WTC11 (cell line): ENCODE results near the gene CDK4. TPM values are rescaled to one million over a fixed set of nuclear protein-coding genes. Genes with fewer than 3 reads are reported as not detected.

Experiments used
- ATAC-seq: fragments of 200-7000 bp; cut with Tn5 transposase; 2 replicates; pipeline ENCODE4 v1.10.0; 2021; ENCODE audit warnings: mild to moderate bottlenecking, moderate library complexity
- CTCF ChIA-PET: fragments of 300-600 bp; sonication (Branson Sonifier 250); formaldehyde crosslinking; loops from one replicate; lab custom pipeline; 2021; ENCODE audit warnings: antibody characterized with exemption; lab: Charles Lee
- POLR2A ChIA-PET: fragments of 350-600 bp; sonication (Branson Sonifier 250); formaldehyde crosslinking; loops from one replicate; lab custom pipeline; 2021; ENCODE audit warnings: antibody characterized with exemption; lab: Charles Lee
- DNase-seq: peaks from one replicate; pipeline ENCODE4 v3.0.0; 2021; ENCODE audit warnings: low spot score
- H3K27ac Mint-ChIP-seq: 2 replicates; pipeline ENCODE4 v1.8.0; 2021; ENCODE audit warnings: mixed read lengths
- H3K27me3 Mint-ChIP-seq: 2 replicates; pipeline ENCODE4 v1.8.0; 2021; ENCODE audit warnings: low read depth, mild to moderate bottlenecking, moderate library complexity, mixed read lengths
- H3K36me3 Mint-ChIP-seq: 2 replicates; pipeline ENCODE4 v1.8.0; 2021; ENCODE audit warnings: mixed read lengths
- H3K4me1 Mint-ChIP-seq: 2 replicates; pipeline ENCODE4 v1.8.0; 2022; ENCODE audit warnings: mixed read lengths
- H3K4me3 Mint-ChIP-seq: 2 replicates; pipeline ENCODE4 v1.8.0; 2021; ENCODE audit warnings: mild to moderate bottlenecking, moderate library complexity, mixed read lengths
- H3K9me3 Mint-ChIP-seq: 2 replicates; pipeline ENCODE4 v1.8.0; 2021; ENCODE audit warnings: mixed read lengths
- FOXJ3 ChIP-seq: sonication (generic); formaldehyde crosslinking; IDR thresholded peaks from 2 replicates; pipeline ENCODE4 v1.9.0; 2021; ENCODE audit warnings: missing genetic modification reagents, mild to moderate bottlenecking, borderline replicate concordance
- microRNA-seq: library from miRNA; unstranded; fragments of <30 nt; microRNA quantifications from one replicate; pipeline ENCODE4 v1.2.0, GENCODE V29; 2022; ENCODE audit warnings: borderline number of aligned reads
- total RNA-seq: library from RNA; stranded (reverse); gene quantifications from 3 replicates; pipeline ENCODE4 v1.2.3, GENCODE V29; 2021

The CDK4 gene
- total RNA-seq, 1 experiment from 2014 or later: 152 TPM

- no peak for TF ChIP-seq FOXJ3 (CRISPR knock-in tag)
- no peaks in the 10 kb centered on the region for H3K27me3 Mint-ChIP-seq
- peaks cover 9% of the 10 kb centered on the region for H3K36me3 Mint-ChIP-seq
- no peak overlapping the region for H3K4me3 Mint-ChIP-seq
- H3K27ac Mint-ChIP-seq: no peak overlapping the region
- CTCF ChIA-PET: interaction anchor here (1.0 kb wide), 1 partner anchor 115 kb away, joined by 3 read pairs; no protein-coding TSS in a partner anchor
- POLR2A ChIA-PET: no interaction called here
- ATAC-seq (no peak), DNase-seq (no peak)
- H3K9me3 Mint-ChIP-seq: no peaks in the 10 kb centered on the region
- H3K4me1 Mint-ChIP-seq: no peaks in the 10 kb centered on the region
Observed at GRCh38 chr12:57698414-57698813, 53.7 kb downstream of the CDK4 start.

Small RNA genes lying within 50 kb of the gene (microRNA-seq; reads per million reads assigned to microRNA genes)
- gene MIR6759: not detected

Other genes starting within 250 kb of the CDK4 start
- gene DDIT3, start 231.8 kb downstream of the CDK4 start, total RNA-seq: 3.4 to 5.3 TPM (median 3.9 TPM) in 3 replicates
- gene MBD6, start 229.5 kb downstream of the CDK4 start, total RNA-seq: 46.3 to 59.4 TPM (median 56.2 TPM) in 3 replicates
- gene DCTN2, start 205.1 kb downstream of the CDK4 start, total RNA-seq: 93.5 to 94.4 TPM (median 94.4 TPM) in 3 replicates
- 15.9 to 17.9 TPM (median 16.1 TPM) in 3 replicates for gene KIF5A, start 202.3 kb downstream of the CDK4 start, total RNA-seq
- gene PIP4K2C, start 161.1 kb downstream of the CDK4 start, total RNA-seq: 25.4 to 26.9 TPM (median 25.8 TPM) in 3 replicates
- 52.4 to 57.0 TPM (median 55.7 TPM) in 3 replicates for gene DTX3, start 147.5 kb downstream of the CDK4 start, total RNA-seq
- gene ARHGEF25, start 140.9 kb downstream of the CDK4 start, total RNA-seq: 11.9 to 19.0 TPM (median 17.2 TPM) in 3 replicates
- gene B4GALNT1, start 119.1 kb downstream of the CDK4 start, total RNA-seq: 0.46 to 1.2 TPM (median 1.2 TPM) in 3 replicates
- 77.5 to 93.9 TPM (median 93.1 TPM) in 3 replicates for gene OS9, start 58.2 kb downstream of the CDK4 start, total RNA-seq
- 2.0 to 2.7 TPM (median 2.3 TPM) in 3 replicates for gene AGAP2, start 13.6 kb downstream of the CDK4 start, total RNA-seq
- gene TSPAN31, start 7.3 kb downstream of the CDK4 start, total RNA-seq: 9.9 to 18.6 TPM (median 18.4 TPM) in 3 replicates
- 6.2 to 9.6 TPM (median 9.2 TPM) in 3 replicates for gene MARCHF9, start 2.8 kb upstream of the CDK4 start, total RNA-seq
- gene CYP27B1, start 14.8 kb upstream of the CDK4 start, total RNA-seq: 2.1 to 3.2 TPM (median 2.8 TPM) in 3 replicates
- 25.5 to 31.7 TPM (median 28.6 TPM) in 3 replicates for gene METTL1, start 19.8 kb upstream of the CDK4 start, total RNA-seq
- gene EEF1AKMT3, start 20.3 kb upstream of the CDK4 start, total RNA-seq: 3.2 to 3.8 TPM (median 3.3 TPM) in 3 replicates
- 48.6 to 49.5 TPM (median 48.7 TPM) in 3 replicates for gene TSFM, start 30.5 kb upstream of the CDK4 start, total RNA-seq
- 0.42 to 0.78 TPM (median 0.57 TPM) in 3 replicates for gene AVIL, start 66.4 kb upstream of the CDK4 start, total RNA-seq
- gene CTDSP2, start 94.4 kb upstream of the CDK4 start, total RNA-seq: 97.0 to 122 TPM (median 101 TPM) in 3 replicates
- 5.6 to 7.0 TPM (median 6.1 TPM) in 3 replicates for gene ATP23, start 189.3 kb upstream of the CDK4 start, total RNA-seq